HG03442 (cell line): Measurements from ENCODE around the gene HK3.
"Not testable (repeated sequence)": the region's sequence is repeated elsewhere in the genome, so short reads cannot be mapped to it uniquely, and the experiment has no call there.

Source experiments
- ATAC-seq: cut with Tn5 transposase; IDR thresholded peaks from one replicate; pipeline ENCODE4 v1.9.1; 2021; ENCODE audit warnings: mild to moderate bottlenecking, moderate library complexity; ENCODE audit not compliant: unreplicated experiment

Gene HK3

GRCh38 chr5:176883700-176884570 is 15.2 kb downstream of the HK3 start:
- no peak for ATAC-seq

GRCh38 chr5:176882567-176882903 is 16.6 kb downstream of the HK3 start:
- no peak for ATAC-seq

GRCh38 chr5:176881816-176882566 is 17.2 kb downstream of the HK3 start:
- ATAC-seq, result no peak

- ATAC-seq, result no peak
These were observed 18.0 kb downstream of the HK3 start for GRCh38 chr5:176881021-176881749.

GRCh38 chr5:176880366-176881020 is 18.7 kb downstream of the HK3 start:
- ATAC-seq, result no peak

GRCh38 chr5:176879663-176880361 is 19.3 kb downstream of the HK3 start:
- ATAC-seq, result no peak

GRCh38 chr5:176878906-176879662 is 20.1 kb downstream of the HK3 start:
- no peak for ATAC-seq

- no peak for ATAC-seq
These were observed 20.7 kb downstream of the HK3 start for GRCh38 chr5:176878463-176878862.

- no peak for ATAC-seq
These were observed 21.3 kb downstream of the HK3 start for GRCh38 chr5:176877793-176878331.

- ATAC-seq, result no peak
These were observed 22.4 kb downstream of the HK3 start for GRCh38 chr5:176876506-176877431.

GRCh38 chr5:176875783-176876505 is 23.2 kb downstream of the HK3 start:
- no peak for ATAC-seq

GRCh38 chr5:176875014-176875550 is 24.1 kb downstream of the HK3 start:
- ATAC-seq, result no peak

- ATAC-seq, result no peak
These were observed 24.9 kb downstream of the HK3 start for GRCh38 chr5:176874198-176874780.

- no peak for ATAC-seq
These were observed 25.5 kb downstream of the HK3 start for GRCh38 chr5:176873541-176874172.

GRCh38 chr5:176873011-176873410 is 26.1 kb downstream of the HK3 start:
- not testable (repeated sequence) for ATAC-seq

- not testable (repeated sequence) for ATAC-seq
These were observed 26.6 kb downstream of the HK3 start for GRCh38 chr5:176872586-176872985.

- ATAC-seq, result not testable (repeated sequence)
These were observed 28.5 kb downstream of the HK3 start for GRCh38 chr5:176870644-176871043.
